Activated CD8-positive, alpha-beta memory T cell treated with anti-CD3 and anti-CD28 coated beads, Interleukin-2, amount 50 U/mL, for 24 hours (primary cell): ENCODE data around the gene BRPF1.

Experiments used
- DNase-seq: peaks from one replicate; pipeline ENCODE4 v3.0.0-alpha.2; 2020; ENCODE audit errors: extremely low read depth

BRPF1 gene

GRCh38 chr3:9731206-9732079 lies at the start of gene BRPF1:
Gene BRPF1, plus strand, starts transcription at chr3:9731735. Its CDS starts 2,406 bp downstream, at chr3:9734141.
- DNase-seq: peak; percentile 98

GRCh38 chr3:9682096-9682495 lies 49.4 kb upstream of the BRPF1 start:
- no peak for DNase-seq

- DNase-seq: no peak
Measured at GRCh38 chr3:9683426-9683825, 48.1 kb upstream of the BRPF1 start.

- DNase-seq: no peak
Measured at GRCh38 chr3:9685216-9686049, 46.1 kb upstream of the BRPF1 start.

- no peak for DNase-seq
Measured at GRCh38 chr3:9686050-9686550, 45.4 kb upstream of the BRPF1 start.

- no peak for DNase-seq
Measured at GRCh38 chr3:9686703-9687102, 44.8 kb upstream of the BRPF1 start.

- DNase-seq: no peak
Measured at GRCh38 chr3:9687514-9687913, 44.0 kb upstream of the BRPF1 start.

GRCh38 chr3:9688961-9689360 lies 42.6 kb upstream of the BRPF1 start:
- no peak for DNase-seq

- no peak for DNase-seq
Measured at GRCh38 chr3:9689757-9690156, 41.8 kb upstream of the BRPF1 start.

GRCh38 chr3:9690451-9691450 lies 40.8 kb upstream of the BRPF1 start:
- DNase-seq: no peak

- no peak for DNase-seq
Measured at GRCh38 chr3:9691636-9692035, 39.9 kb upstream of the BRPF1 start.

- no peak for DNase-seq
Measured at GRCh38 chr3:9692416-9692815, 39.1 kb upstream of the BRPF1 start.

- DNase-seq: no peak
Measured at GRCh38 chr3:9695345-9695744, 36.2 kb upstream of the BRPF1 start.

- no peak for DNase-seq
Measured at GRCh38 chr3:9695746-9696145, 35.8 kb upstream of the BRPF1 start.

- DNase-seq: no peak
Measured at GRCh38 chr3:9696480-9697220, 34.9 kb upstream of the BRPF1 start.

GRCh38 chr3:9697892-9698291 lies 33.6 kb upstream of the BRPF1 start:
- DNase-seq: no peak

GRCh38 chr3:9698293-9698692 lies 33.2 kb upstream of the BRPF1 start:
- DNase-seq: no peak

- DNase-seq: no peak
Measured at GRCh38 chr3:9700536-9700935, 31.0 kb upstream of the BRPF1 start.

GRCh38 chr3:9701006-9701405 lies 30.5 kb upstream of the BRPF1 start:
- DNase-seq: no peak

GRCh38 chr3:9701711-9702110 lies 29.8 kb upstream of the BRPF1 start:
- no peak for DNase-seq

- DNase-seq: no peak
Measured at GRCh38 chr3:9703240-9703639, 28.3 kb upstream of the BRPF1 start.
